HG03025 (cell line): ENCODE results near the gene THRB.

ENCODE experiments used
- ATAC-seq: cut with Tn5 transposase; IDR thresholded peaks from one replicate; pipeline ENCODE4 v1.9.1; 2021; ENCODE audit warnings: mild to moderate bottlenecking, moderate library complexity; ENCODE audit not compliant: unreplicated experiment, low FRiP score

The THRB gene

GRCh38 chr3:24387493-24387892 is 107.2 kb downstream of the THRB start:
- no peak for ATAC-seq

GRCh38 chr3:24387000-24387399 is 107.7 kb downstream of the THRB start:
- ATAC-seq: no peak

- ATAC-seq: no peak
Measured at GRCh38 chr3:24386458-24386857, 108.2 kb downstream of the THRB start.

- no peak for ATAC-seq
Measured at GRCh38 chr3:24385012-24385615, 109.5 kb downstream of the THRB start.

- ATAC-seq: no peak
Measured at GRCh38 chr3:24382647-24383046, 112.0 kb downstream of the THRB start.

- ATAC-seq: no peak
Measured at GRCh38 chr3:24379936-24380335, 114.7 kb downstream of the THRB start.

- ATAC-seq: no peak
Measured at GRCh38 chr3:24378313-24378712, 116.3 kb downstream of the THRB start.

- ATAC-seq: no peak
Measured at GRCh38 chr3:24377218-24377993, 117.2 kb downstream of the THRB start.

GRCh38 chr3:24375947-24376384 is 118.7 kb downstream of the THRB start:
- ATAC-seq: no peak

- ATAC-seq: no peak
Measured at GRCh38 chr3:24374801-24375200, 119.8 kb downstream of the THRB start.

- no peak for ATAC-seq
Measured at GRCh38 chr3:24373198-24373959, 121.3 kb downstream of the THRB start.

- no peak for ATAC-seq
Measured at GRCh38 chr3:24372559-24373197, 122.0 kb downstream of the THRB start.

- no peak for ATAC-seq
Measured at GRCh38 chr3:24370352-24371090, 124.1 kb downstream of the THRB start.

- ATAC-seq: no peak
Measured at GRCh38 chr3:24368605-24369004, 126.0 kb downstream of the THRB start.

GRCh38 chr3:24367664-24368264 is 126.9 kb downstream of the THRB start:
- no peak for ATAC-seq

GRCh38 chr3:24367216-24367615 is 127.4 kb downstream of the THRB start:
- no peak for ATAC-seq

GRCh38 chr3:24365168-24365567 is 129.5 kb downstream of the THRB start:
- ATAC-seq: no peak

GRCh38 chr3:24364359-24364758 is 130.3 kb downstream of the THRB start:
- ATAC-seq: no peak

- no peak for ATAC-seq
Measured at GRCh38 chr3:24363242-24363641, 131.4 kb downstream of the THRB start.

GRCh38 chr3:24361623-24362022 is 133.0 kb downstream of the THRB start:
- no peak for ATAC-seq
